H1 (cell line): Measurements from ENCODE around the gene ODF2L. TPM values are rescaled to one million over a fixed set of nuclear protein-coding genes. Genes with fewer than 3 reads are reported as not detected.

Experiments used
- CTCF ChIA-PET: fragments of 300-600 bp; sonication (Branson Sonifier 250); formaldehyde crosslinking; loops from one replicate; lab custom pipeline; 2021; ENCODE audit not compliant: partially characterized antibody; lab: Charles Lee
- POLR2A ChIA-PET: fragments of 300-600 bp; sonication (Branson Sonifier 250); formaldehyde crosslinking; loops from one replicate; lab custom pipeline; 2021; ENCODE audit warnings: inconsistent platforms; ENCODE audit not compliant: partially characterized antibody; lab: Charles Lee
- DNase-seq, 2 experiments: peaks; one replicate each; pipeline versions ENCODE4 v3.0.0 to v3.0.0-alpha.2; 2010 to 2022; ENCODE audit warnings: low spot score in 2 of 2, low read depth in 1 of 2, mixed read lengths in 1 of 2
- FAIRE-seq: peaks from 2 replicates; lab custom pipeline; 2011; peaks lifted over from hg19 to GRCh38; lab: Jason Lieb, UNC
- H2AFZ ChIP-seq: 2 replicates; pipeline ENCODE4 v1.8.1; 2012; ENCODE audit warnings: low read length, inconsistent platforms
- H2AK5ac ChIP-seq: 2 replicates; pipeline ENCODE4 v1.6.1; 2013; ENCODE audit warnings: low read depth, low read length
- H2BK120ac ChIP-seq: replicated peaks from 2 replicates; pipeline ENCODE3; 2013; ENCODE audit warnings: low read depth, low read length, inconsistent platforms
- H2BK12ac ChIP-seq: 2 replicates; pipeline ENCODE4 v1.6.1; 2013; ENCODE audit warnings: low read depth, low read length
- H2BK15ac ChIP-seq: 2 replicates; pipeline ENCODE4 v1.6.1; 2013; ENCODE audit warnings: low read length
- H2BK20ac ChIP-seq: 2 replicates; pipeline ENCODE4 v1.6.1; 2013; ENCODE audit warnings: low read length
- H2BK5ac ChIP-seq: 2 replicates; pipeline ENCODE4 v1.6.1; 2013; ENCODE audit warnings: low read depth, low read length
- H3K14ac ChIP-seq: 2 replicates; pipeline ENCODE4 v1.6.1; 2013; ENCODE audit warnings: inconsistent platforms; ENCODE audit not compliant: insufficient read length
- H3K18ac ChIP-seq: 2 replicates; pipeline ENCODE4 v1.6.1; 2013; ENCODE audit warnings: low read length; ENCODE audit errors: extremely low read depth
- H3K23ac ChIP-seq: 2 replicates; pipeline ENCODE4 v1.6.1; 2013; ENCODE audit warnings: inconsistent platforms; ENCODE audit not compliant: insufficient read length
- H3K23me2 ChIP-seq: 2 replicates; pipeline ENCODE4 v1.6.1; 2013; ENCODE audit warnings: low read depth, low read length
- H3K27ac ChIP-seq: 2 replicates; pipeline ENCODE4 v1.6.1; 2011; ENCODE audit warnings: low read depth, low read length, inconsistent platforms
- H3K27me3 ChIP-seq, 4 experiments: replicated peaks in 1 of 4; 1 replicate in 1 of 4; 2 replicates in 3 of 4; pipeline versions ENCODE4 v1.6.1 to v1.8.1; 2011 to 2013; ENCODE audit warnings: low read length in 3 of 4, mild to moderate bottlenecking in 3 of 4, inconsistent platforms in 2 of 4, mixed read lengths in 2 of 4, moderate library complexity in 1 of 4; ENCODE audit not compliant: control insufficient read depth in 3 of 4, insufficient read depth in 3 of 4; ENCODE audit errors: extremely low read depth in 1 of 4
- H3K36me3 ChIP-seq, 4 experiments: 2 replicates each; pipeline versions ENCODE4 v1.6.1 to v1.8.1; 2011 to 2013; ENCODE audit warnings: mild to moderate bottlenecking in 4 of 4, low read length in 3 of 4, moderate library complexity in 2 of 4, control low read depth in 1 of 4, inconsistent platforms in 1 of 4; ENCODE audit not compliant: insufficient read depth in 4 of 4, control insufficient read depth in 2 of 4
- H3K4ac ChIP-seq: replicated peaks from 2 replicates; pipeline ENCODE3; 2013; ENCODE audit warnings: low read length, low read depth, mixed read lengths, inconsistent platforms; ENCODE audit not compliant: insufficient read length
- H3K4me1 ChIP-seq, 4 experiments: replicated peaks in 1 of 4; 1 replicate in 1 of 4; 2 replicates in 3 of 4; pipeline versions ENCODE4 v1.6.1 to v1.8.1; 2011 to 2013; ENCODE audit warnings: low read length in 3 of 4, inconsistent platforms in 2 of 4, mixed read lengths in 1 of 4; ENCODE audit not compliant: insufficient read depth in 4 of 4, control insufficient read depth in 3 of 4
- H3K4me2 ChIP-seq, 2 experiments: 2 replicates each; pipeline versions ENCODE4 v1.6.1 to v1.8.1; 2011 to 2013; ENCODE audit warnings: low read depth in 2 of 2, low read length in 2 of 2, control low read depth in 1 of 2, inconsistent platforms in 1 of 2, mild to moderate bottlenecking in 1 of 2; ENCODE audit not compliant: insufficient read depth in 1 of 2
- H3K4me3 ChIP-seq, 4 experiments: fragments of 200-600, 300-600 bp in 1 of 4; sonication (generic), shearing (Covaris generic), sonication (Bioruptor Twin) in 1 of 4; 2 replicates each; pipeline versions ENCODE4 v1.5.1 to v1.8.1; 2011 to 2016; ENCODE audit warnings: low read length in 4 of 4, low read depth in 3 of 4, control low read depth in 2 of 4, inconsistent platforms in 2 of 4, mild to moderate bottlenecking in 2 of 4, mixed read lengths in 1 of 4, moderate library complexity in 1 of 4; ENCODE audit not compliant: insufficient read depth in 2 of 4; ENCODE audit errors: extremely low read depth in 1 of 4
- H3K56ac ChIP-seq: replicated peaks from 2 replicates; pipeline ENCODE3; 2013; ENCODE audit warnings: low read depth, mild to moderate bottlenecking, mixed read lengths, low read length, inconsistent platforms; ENCODE audit not compliant: insufficient read length
- H3K79me1 ChIP-seq: 2 replicates; pipeline ENCODE4 v1.6.1; 2013; ENCODE audit warnings: low read depth, low read length, control low read depth
- H3K79me2 ChIP-seq, 2 experiments: 2 replicates each; pipeline versions ENCODE4 v1.6.1 to v1.8.1; 2012 to 2013; ENCODE audit warnings: low read length in 2 of 2, mild to moderate bottlenecking in 2 of 2, inconsistent platforms in 1 of 2; ENCODE audit not compliant: insufficient read depth in 2 of 2, control insufficient read depth in 1 of 2
- H3K9ac ChIP-seq, 4 experiments: replicated peaks in 1 of 4; 1 replicate in 1 of 4; 2 replicates in 3 of 4; pipeline versions ENCODE4 v1.6.1 to v1.8.1; 2011 to 2013; ENCODE audit warnings: low read depth in 3 of 4, low read length in 3 of 4, control low read depth in 2 of 4, mild to moderate bottlenecking in 2 of 4, moderate library complexity in 2 of 4, inconsistent platforms in 1 of 4; ENCODE audit errors: extremely low read depth in 1 of 4
- H3K9me3 ChIP-seq, 2 experiments: 2 replicates each; pipeline versions ENCODE4 v1.6.1 to v1.8.1; 2012 to 2013; ENCODE audit warnings: mild to moderate bottlenecking in 2 of 2, moderate library complexity in 2 of 2, control low read depth in 1 of 2, inconsistent platforms in 1 of 2, low read depth in 1 of 2, low read length in 1 of 2, mixed read lengths in 1 of 2; ENCODE audit not compliant: insufficient read depth in 2 of 2
- H4K20me1 ChIP-seq, 2 experiments: replicated peaks in 1 of 2; 2 replicates each; pipeline versions ENCODE3 to v1.8.1; 2011 to 2013; ENCODE audit warnings: inconsistent platforms in 2 of 2, low read length in 2 of 2, mild to moderate bottlenecking in 1 of 2; ENCODE audit not compliant: insufficient read depth in 2 of 2, control insufficient read depth in 1 of 2
- H4K5ac ChIP-seq: 2 replicates; pipeline ENCODE4 v1.6.1; 2013; ENCODE audit warnings: low read length, low read depth, mixed read lengths, inconsistent platforms; ENCODE audit not compliant: insufficient read length
- H4K8ac ChIP-seq: 2 replicates; pipeline ENCODE4 v1.8.0; 2013; ENCODE audit warnings: mild to moderate bottlenecking, moderate library complexity, low read length, inconsistent platforms; ENCODE audit not compliant: insufficient read depth; ENCODE audit errors: extremely low read depth
- H4K91ac ChIP-seq: replicated peaks from 2 replicates; pipeline ENCODE3; 2013; ENCODE audit warnings: low read length, mixed read lengths, inconsistent platforms; ENCODE audit not compliant: insufficient read length
- ATF3 ChIP-seq: IDR thresholded peaks from 2 replicates; pipeline ENCODE4 v1.6.1; 2011; ENCODE audit warnings: low read depth, mild to moderate bottlenecking, low read length; ENCODE audit not compliant: insufficient read depth
- NANOG ChIP-seq: IDR thresholded peaks from 2 replicates; pipeline ENCODE4 v1.6.1; 2011; ENCODE audit warnings: low read length, low read depth, mild to moderate bottlenecking, inconsistent platforms; ENCODE audit not compliant: insufficient read depth, poor library complexity, severe bottlenecking
- NRF1 ChIP-seq: IDR thresholded peaks from 2 replicates; pipeline ENCODE4 v1.6.1; 2011; ENCODE audit warnings: mild to moderate bottlenecking, low read depth, low read length, improper control_type of control experiment
- POLR2AphosphoS5 ChIP-seq: IDR thresholded peaks from 2 replicates; pipeline ENCODE4 v1.6.1; 2011; ENCODE audit warnings: low read depth, low read length
- WGBS, 2 experiments: shearing (Covaris generic) in 1 of 2; methylation state at CpG; one replicate each; pipeline versions ENCODE4 v1.1.6 to v1.1.7; 2013 to 2015; ENCODE audit warnings: low lambda C conversion rate in 2 of 2, mixed read lengths in 2 of 2, inconsistent platforms in 1 of 2, low coverage in 1 of 2, missing lambda C conversion rate in 1 of 2; ENCODE audit not compliant: insufficient replicate concordance in 2 of 2, insufficient coverage in 1 of 2, insufficient read length in 1 of 2; ENCODE audit errors: extremely low coverage in 1 of 2, missing lambda C conversion rate in 1 of 2; 5-methylcytosine and 5-hydroxymethylcytosine counted together
- polyA plus RNA-seq, 7 experiments: library from polyadenylated mRNA; depleted of rRNA in 3 of 7; stranded (reverse) in 5 of 7; unstranded in 2 of 7; fragments of >200 nt in 5 of 7; fragments of 200-250 nt in 2 of 7; gene quantifications; 1 replicate in 5 of 7; 2 replicates in 1 of 7; 4 replicates in 1 of 7; pipeline versions ENCODE4 v1.2.1 to v1.2.3, GENCODE V29; 2011 to 2013; ENCODE audit warnings: missing spikeins in 2 of 7, mixed read lengths in 2 of 7
- total RNA-seq: library from RNA; stranded (reverse); fragmentation: NEBNext Ultra II Directional; extraction: Animal tissue kit (Norgen Biotek cat#: 25700); gene quantifications from 2 replicates; pipeline ENCODE4 v1.2.1, GENCODE V29; 2021

The ODF2L gene
- total and polyA plus RNA-seq, 2 of the 8 experiments (the other 6 are each of a cell fraction or from before 2014, with no cell fraction given) = 3.2 to 27.1 TPM

GRCh38 chr1:86387916-86388627 lies 8.1 kb downstream of the ODF2L start:
- Histone ChIP-seq H4K91ac (no peak overlapping the region), H3K56ac (no peak overlapping the region), H4K20me1 (no peaks in the 10 kb centered on the region)

More at GRCh38 chr1:86387916-86388627, 8.1 kb downstream of the ODF2L start:
- H3K27me3 ChIP-seq = no peaks in the 10 kb centered on the region
- H3K14ac ChIP-seq = no peak overlapping the region
- no peak overlapping the region for H3K23ac ChIP-seq
- WGBS, 2 experiments = 86% methylated on average over 3 of the region's 3 CpGs; no CpG with 5 or more reads in 1 of the 2 experiments
- H3K4ac ChIP-seq = no peak overlapping the region
- TF ChIP-seq NRF1 = no peak
- TF ChIP-seq POLR2AphosphoS5 = no peak
- TF ChIP-seq ATF3 = no peak
- TF ChIP-seq NANOG = no peak
- peaks cover 0 to 40% of the 10 kb centered on the region in 2 experiments; a peak in 2 of 4 replicates for H3K79me2 ChIP-seq
- no peak overlapping the region for H2BK5ac ChIP-seq
- H3K9me3 ChIP-seq = no peaks in the 10 kb centered on the region
- H3K27ac ChIP-seq = no peak overlapping the region
- no peaks in the 10 kb centered on the region for H3K79me1 ChIP-seq
- H2BK20ac ChIP-seq = no peak overlapping the region
- no peak overlapping the region for H2AK5ac ChIP-seq
- ChIA-PET POLR2A (no interaction called here), CTCF (interaction anchor here (0.7 to 1.2 kb wide), 3 partner anchors 15 to 113 kb away, joined by 3 read pairs; no protein-coding TSS in a partner anchor)
- no peak overlapping the region for H3K4me3 ChIP-seq
- no peak overlapping the region for H4K8ac ChIP-seq
- no peak overlapping the region for H3K4me2 ChIP-seq
- H4K5ac ChIP-seq = no peak overlapping the region
- H3K18ac ChIP-seq = no peak overlapping the region
- H2BK12ac ChIP-seq = no peak overlapping the region
- DNase-seq = no peak
- H3K36me3 ChIP-seq = no peaks in the 10 kb centered on the region; a peak in 1 of 8 replicates
- FAIRE-seq = no peak
- H3K4me1 ChIP-seq = no peaks in the 10 kb centered on the region
- H2BK15ac ChIP-seq = no peak overlapping the region
- no peak overlapping the region for H3K9ac ChIP-seq
- H2BK120ac ChIP-seq = no peak overlapping the region
- no peak overlapping the region for H2AFZ ChIP-seq
- no peaks in the 10 kb centered on the region for H3K23me2 ChIP-seq
